ENCODE measurements around the gene MMP24OS.

The MMP24OS gene

DNA sequence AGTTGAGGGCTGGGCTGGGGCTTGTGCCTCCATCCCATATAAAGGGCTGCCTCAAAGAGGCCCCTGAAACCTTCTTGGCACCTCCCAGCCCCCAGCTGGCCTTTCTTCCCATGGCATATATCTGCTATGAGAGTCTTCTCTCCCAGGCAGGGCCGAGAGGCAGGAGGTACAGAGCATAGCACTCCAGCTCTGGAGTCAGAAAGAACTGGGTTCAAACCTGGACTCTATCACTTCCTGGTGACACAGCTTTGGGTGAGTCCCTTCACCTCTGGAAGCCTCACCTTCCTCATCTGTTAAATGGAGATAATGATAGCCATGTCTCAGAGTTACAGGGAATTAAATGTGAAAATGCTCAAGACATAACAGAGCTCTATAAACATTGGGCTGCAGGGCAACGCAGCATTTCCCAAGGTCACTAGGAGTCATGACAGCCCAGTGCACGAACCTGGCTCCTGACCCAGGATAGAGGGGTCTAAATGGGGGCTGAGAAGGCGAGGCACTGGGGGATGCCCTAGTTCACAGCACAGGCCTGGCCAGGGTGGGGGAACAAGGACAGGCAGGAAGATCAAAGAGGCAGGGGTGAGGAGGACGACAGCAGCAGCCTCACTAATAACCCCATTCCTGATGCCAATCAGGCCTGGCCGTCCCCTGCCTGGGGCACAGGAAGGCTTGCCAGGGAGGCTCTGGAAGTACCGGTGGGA, 12.4 kb upstream of the MMP24OS start:
- no peak for DNase-seq

DNA sequence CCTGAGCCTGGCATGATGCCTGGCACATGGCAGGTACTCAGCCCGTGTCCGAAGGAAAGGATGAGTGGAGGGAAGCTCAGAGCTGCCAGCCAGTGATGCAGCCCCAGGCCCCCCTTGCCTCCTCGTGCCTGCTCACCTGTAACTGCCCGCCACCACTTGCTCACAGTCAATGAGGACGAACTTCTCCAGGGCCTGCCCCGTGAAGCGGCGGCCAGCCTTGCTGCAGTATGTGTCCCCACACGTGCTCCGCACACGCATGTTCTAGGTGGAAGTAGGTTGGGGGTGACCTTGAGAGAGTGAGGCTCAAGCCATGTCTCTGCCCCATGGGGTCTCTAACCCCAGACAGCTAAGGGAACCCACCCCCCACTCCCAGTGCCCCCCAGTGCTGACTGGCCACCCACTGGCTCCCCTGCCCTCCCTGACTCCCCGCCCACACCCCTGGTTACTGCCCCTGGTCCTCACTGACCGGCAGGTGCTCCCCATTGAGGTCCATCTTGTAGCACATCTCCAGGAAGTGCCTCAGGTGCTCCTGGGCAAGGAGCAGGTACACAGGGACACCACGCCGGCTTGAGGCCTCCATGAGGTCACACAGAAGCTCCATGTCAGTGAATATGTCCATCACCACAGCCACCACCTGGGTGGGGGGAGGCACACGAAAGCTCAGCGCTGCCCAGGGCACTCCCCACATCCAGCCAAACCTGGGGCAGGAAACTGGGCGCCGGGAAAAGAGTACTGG, 10.6 kb upstream of the MMP24OS start:
- DNase-seq, result no peak

DNA sequence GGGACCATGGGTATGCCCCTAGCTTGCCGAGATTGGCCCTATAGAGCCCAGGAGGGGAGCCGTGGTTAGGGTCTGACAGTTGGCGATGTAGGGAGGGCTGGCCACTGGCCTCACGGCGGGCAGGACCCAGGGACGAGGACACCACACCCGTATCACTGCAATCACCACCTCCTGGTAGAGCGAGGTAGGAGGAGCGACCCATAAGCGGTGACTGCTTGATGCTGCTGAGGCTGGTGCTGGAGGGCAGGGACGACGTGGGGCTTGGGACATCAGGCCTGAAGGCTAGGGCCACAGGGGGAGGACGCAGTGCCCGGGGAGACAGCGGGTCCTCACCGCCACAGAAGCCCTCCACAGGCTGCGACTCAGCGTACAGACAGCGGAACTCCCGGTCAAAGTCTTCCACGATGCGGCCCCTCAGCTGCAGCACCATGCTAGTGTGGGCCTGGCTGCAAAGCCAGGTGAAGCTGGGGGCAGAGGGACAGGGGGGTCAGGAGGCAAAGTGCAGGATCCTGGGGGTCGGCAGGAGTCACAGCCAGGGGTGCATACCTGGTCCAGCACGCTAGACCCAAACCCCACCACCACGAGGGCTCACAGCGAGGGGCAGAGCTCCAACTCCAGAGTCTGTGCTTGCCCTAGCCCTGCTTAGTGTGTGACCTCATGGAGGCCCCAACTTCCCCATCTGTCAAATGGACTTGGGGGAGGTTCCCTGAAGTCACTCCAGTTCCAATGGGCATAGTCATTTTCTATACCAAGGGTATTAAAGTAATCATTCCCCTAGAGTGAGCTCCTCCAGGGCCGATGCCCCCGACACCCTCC, 9.8 kb upstream of the MMP24OS start:
- DNase-seq, result no peak

DNA sequence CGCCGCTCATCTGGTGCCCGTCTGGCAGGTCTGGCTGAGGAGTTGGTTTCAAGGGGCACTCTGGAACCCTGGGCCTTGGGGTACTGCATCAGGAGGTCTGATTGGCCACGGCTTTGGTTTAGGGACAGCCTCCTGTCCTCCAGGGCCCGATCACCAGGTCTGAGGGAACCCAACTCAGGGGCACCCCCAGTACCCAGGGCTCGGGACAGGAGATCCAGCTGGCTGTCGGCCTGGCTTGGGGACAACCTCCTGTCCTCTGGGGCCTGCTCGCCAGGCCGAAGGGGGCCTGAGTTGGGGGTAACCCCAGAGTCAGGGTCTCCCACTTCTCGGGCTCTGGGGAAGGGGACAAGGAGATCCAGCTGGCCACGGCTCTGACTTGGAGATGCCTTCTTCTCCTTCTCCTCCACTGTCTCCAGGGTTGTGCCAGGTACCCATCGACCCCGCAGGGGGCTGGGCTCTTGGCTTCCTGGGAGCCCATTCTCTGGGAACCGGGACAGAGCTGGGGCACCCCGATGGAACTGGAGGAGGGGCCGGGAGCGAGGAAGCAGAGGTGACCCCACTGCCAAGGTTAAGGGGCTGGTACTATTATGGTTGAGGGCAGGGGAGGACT, 9.1 kb upstream of the MMP24OS start:
- DNase-seq, result no peak

DNA sequence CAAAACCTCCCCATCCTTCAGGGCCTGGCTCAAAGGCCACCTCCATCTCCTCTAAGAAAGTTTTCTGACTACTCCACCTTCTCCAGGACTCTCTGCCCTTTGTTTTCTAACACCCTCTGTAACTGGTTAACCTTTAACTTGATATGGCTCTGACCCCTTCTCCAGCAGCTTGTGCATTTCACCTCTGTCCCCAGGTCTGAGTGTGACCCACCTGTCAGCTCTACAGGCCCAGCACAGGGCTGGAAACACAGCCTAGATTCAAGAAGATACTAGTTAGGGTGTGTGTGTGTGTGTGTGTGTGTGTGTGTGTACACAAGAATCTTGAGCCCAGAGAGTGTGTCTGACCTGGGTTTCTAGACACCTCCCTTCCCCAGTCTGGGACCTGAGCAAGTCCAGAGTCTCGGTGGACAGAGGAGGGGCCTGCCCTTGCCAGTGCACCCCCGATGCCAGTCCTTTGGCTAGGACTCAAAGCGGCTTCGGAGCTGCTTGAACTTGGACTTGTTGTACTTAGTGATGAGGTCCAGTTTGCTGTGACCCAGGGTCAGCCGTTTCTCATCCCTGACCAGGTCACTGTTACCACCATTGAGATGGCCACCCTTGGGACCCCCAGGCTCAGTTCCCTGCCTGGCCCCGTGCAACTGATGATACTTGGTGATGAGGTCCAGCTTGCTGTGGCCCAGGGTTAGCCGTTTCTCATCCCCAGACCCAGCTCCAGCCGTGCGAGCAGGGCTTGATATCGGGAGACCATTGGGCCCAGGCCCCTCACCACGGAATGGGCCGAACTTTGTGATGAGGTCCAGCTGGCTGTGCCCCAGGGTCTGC, 8.4 kb upstream of the MMP24OS start:
- DNase-seq, result no peak

DNA sequence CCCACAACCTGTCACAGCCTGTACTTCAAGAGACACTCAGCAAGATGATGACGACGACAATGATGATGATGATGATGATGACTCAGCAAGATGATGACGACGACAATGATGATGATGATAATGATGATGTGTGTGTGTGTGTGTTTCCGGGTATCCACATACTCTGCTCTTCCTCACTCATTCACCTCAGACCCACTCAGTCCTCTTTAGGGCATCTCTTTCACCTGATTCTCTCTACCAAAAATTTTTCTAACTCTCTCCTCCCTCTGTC, 7.8 kb upstream of the MMP24OS start:
- DNase-seq, result no peak

DNA sequence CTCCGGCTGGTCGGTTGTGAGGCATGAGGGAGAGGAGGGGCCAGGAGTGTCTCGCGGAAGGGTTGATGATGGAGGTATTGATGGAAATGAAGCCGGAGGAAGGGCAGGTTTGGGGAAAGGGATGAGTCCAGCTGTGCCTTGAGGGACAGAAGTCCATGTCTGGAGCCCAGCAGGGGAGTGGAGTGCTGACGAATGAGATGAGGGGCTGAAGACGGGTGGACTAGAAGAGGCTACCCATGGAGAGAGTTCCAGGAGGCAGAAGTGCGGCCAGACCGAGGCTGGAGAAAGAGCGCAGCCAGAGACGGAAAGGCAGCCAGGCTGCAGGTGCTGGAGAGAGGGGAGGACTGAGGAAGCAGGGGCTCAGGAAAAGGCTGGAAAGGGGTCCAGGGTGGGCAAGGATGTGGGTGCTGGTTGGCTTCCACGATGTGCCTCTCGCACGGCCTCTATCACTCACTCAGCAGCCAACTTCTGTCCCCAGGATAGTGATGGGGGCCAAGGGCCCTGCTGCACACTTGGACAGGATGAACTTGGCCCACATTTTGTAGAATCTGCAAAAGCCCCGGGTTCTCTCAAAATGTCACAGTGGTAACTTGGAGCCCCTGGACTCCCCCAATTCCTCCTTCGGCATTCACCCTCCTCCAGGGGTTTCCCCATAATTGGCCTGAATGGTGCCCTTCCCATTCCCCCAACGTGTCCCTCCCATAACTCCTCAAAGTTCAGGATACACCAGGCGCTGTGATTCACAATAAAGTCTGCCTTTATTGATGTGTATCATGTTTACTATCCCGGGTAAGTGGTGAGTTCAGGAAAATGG, 7.3 kb upstream of the MMP24OS start:
- DNase-seq, result no peak

DNA sequence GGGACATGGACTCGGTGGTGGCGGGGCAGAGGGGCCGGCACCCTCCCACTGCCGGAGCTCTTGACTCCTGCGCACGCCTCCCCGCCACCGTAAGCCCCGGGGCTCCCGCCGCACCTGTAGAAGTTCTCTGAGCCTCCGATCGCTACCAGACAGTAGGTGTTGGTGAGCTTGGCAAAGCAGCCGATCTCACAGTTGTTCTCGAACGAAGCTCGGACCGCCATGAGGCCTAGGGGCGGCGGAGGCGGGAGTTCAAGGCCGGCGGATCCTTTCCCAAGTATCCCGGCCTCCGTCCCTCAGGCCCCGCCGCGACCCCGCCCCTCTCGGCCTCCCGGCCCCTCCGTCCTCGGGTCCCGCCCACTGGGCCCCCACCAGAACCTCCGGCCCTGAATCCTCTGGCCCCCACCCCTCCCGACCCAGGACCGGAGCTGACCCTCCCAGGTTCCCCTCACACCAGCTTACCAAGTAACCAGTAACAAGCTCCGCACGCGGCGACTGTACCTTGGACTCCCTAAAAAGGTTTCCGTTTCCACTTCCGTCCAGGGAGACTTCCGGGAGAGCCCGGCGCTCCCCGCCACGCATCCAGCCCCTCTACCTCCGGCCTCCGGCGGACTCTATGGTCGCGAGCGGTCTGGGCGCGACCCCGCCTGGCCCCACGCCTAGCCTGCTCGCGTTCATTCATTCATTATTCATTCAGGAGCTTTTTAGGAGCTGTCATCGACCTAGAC, 6.5 kb upstream of the MMP24OS start, which contains the start of gene EIF6:
Gene EIF6, minus strand, starts transcription at position 506 of the 725 bp plus-strand sequence. Its CDS starts 285 bp downstream, at position 221.
- peak; percentile 73 for DNase-seq

DNA sequence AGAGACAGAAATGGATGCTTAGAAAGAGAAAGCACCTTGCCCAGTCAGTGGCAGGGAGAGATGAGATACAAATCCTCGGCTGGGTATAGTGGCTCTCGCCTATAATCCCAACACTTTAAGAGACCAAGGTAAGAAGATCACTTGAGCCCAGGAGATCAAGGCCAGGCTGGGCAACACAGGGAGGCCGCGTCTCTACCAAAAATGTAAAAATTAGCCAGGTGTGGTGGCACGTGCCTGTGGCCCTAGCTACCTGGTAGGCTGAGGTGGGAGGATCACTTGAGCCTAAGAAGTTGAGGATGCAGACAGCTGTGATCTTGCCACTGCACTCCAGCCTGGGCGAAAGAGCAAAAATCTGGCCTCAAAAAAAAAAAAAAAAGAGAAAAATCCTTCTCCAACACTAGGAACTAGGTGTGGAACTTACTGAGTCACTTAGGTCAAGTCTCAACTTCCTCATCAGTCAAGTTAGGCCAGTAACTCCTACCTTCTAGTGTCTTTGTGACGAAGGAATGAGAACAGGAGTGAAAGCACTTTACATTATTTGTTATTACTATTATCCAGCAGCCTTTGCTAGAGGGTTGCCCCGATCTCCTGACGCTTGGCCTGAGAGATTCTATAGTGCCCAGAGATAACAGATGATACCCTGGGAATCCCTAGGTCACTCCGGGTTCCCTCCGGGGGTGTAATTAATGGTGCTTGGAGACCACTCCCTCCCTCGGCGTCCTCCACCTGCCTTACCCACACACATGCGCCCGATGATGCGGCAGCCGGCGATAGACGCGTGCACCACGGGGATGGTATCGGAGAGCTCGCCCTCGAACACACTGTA, 5.7 kb upstream of the MMP24OS start:
- peak; percentile 24 for DNase-seq

DNA sequence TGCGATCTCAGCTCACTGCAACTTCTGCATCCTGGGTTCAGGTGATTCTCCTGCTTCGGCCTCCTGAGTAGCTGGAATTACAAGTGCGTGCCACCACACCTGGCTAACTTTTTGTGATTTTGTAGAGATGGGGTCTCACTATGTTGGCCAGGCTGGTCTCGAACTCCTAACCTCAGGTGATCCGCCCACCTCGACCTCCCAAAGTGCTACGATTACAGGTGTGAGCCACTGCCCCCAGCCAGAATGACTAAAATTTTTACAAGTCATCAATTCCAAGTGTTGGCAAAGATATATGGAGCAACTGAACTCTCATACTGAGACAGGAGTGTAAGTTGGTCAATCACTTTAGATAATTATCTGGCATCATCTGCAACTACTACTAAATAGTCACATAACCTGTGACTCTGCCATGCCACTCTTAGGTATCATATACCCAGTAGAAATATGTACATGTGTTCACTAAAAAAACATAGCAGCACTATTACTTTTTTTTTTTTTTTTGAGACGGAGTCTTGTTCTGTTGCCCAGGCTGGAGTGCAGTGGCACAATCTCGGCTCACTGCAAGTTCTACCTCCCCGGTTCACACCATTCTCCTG, 3.7 kb upstream of the MMP24OS start:
- DNase-seq, result no peak

DNA sequence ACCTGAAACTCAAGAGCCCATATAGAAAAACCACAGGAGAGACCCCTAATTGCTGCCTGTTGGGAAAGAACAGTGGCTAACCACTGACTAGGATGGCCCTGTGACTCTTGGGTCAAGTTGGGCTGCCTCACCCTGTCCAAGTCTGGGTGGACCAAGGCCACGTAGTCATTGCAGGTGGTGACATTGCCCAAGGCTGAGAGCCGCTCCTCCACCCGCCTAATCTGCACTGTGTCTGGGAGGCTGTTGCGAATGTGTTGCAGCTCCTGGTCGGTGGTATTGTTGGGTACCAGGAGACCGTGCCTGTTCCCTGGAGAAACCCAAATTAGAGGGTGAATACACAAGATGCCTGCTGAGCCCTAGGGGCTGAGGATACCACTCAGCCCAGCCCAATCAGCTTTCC, 2.6 kb upstream of the MMP24OS start:
- DNase-seq, result no peak

DNA sequence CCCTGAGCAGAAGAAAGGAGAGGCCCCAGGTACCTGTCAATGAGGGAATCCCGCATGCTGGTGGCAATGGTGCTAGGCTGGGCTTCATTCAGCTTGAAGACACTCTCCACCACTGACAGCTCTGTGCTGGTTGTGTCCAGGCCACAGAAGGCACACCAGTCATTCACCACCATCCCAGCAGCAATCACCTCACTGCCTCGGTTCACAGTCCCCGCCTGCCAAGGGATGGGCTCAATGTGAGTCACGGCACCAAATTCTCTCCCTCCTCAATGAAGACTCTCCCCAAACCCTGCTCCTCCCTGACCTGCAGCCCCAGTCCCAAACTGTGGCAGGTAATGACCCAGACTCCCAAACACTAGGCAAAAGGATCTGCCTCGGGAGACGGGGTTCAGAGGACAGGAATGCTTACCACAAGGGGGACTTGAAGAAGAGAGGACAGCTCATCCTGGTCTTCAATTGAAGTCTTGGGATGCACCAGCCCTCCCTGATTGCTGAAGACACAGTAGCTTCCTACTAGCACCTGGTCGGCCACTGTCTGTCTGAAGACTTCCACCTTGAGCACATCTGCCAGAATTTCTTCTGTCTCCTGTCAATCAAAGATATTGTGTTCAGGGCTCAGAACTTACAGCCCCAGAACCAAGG, 1.7 kb upstream of the MMP24OS start:
- DNase-seq, result no peak

DNA sequence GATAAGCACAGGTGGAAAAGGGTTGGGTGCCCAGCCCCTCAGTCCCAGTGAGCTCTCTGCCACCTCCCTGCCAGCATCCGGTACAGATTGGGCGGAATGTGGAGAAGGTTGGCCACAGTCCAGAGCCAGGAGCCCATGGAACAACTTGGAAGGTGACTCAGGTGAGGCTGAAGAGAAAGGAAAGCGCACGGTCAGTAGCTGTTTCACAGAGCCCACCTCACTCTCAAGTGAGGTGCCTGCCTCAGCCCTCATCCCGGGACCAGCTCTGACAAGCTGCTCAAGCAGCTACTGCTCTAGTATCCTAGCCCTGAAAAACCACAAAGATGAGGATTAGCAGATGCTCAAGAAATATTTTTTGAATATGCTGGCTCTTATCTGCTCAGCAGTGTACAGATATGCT, 1.1 kb upstream of the MMP24OS start:
- no peak for DNase-seq

DNA sequence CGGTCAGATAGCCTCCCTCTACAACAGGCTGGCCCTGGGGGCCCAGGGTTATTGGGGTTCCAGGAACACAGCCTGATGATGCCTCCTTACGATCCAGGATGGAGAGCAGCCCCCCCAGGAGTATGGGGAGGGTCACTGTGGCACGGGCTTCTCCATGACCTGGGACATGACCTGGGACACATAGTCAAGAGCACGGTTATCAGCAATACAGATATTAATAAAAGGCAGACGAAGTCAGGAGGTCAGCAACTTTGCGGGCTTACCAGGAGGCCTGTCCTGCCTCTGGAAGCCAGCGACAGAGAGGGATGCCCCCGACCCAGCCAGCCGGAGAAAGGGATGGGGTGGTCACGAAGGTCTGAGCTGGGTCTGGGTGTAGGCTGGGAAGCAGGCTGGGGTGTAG, 795 bp downstream of the MMP24OS start:
- no peak for DNase-seq

DNA sequence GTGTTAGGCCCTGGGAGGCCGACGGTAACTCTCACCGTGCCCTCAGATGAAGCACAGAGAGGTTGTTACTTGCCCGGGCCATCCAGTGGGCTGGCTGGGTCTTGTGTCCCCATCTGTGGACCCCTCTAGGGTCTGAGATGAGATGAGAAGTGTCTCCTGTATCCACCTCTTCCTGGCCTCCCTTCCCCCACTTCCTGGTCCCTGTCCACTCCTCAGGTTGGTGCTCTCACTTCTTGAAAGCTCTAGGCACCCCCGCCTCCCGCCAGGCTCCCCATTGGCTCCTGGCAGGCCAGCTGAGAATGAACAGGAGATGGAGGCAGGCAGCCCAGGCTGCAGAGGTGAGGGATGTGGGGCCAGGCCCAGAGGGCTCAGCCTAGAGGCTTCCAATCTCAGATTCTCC, 1.5 kb downstream of the MMP24OS start:
- DNase-seq, result no peak

DNA sequence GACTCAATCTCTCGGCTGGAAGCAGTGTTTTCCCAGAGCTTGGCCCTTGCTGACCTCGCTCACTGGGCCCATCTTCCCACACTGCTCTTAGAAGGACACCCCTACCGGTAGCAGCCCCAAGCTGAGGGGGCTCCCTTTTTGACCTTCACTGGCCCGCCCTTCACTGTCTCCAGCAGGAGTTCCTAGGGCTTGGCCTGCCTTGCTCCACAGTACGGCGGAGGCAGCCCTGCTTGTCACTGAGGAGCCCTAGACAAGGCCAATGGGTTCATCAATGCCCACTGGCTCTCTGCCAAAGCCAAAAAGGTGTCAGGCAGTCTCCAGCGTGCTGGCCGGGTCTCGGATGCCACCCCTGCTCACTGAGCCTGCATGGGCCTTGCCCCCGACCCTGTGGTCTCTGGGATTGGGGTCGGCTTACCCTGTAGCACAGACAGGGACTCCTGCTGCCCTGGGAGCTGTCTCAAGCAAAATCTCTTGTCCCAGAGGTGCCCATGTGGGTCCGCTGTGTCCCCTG, 2.1 kb downstream of the MMP24OS start:
- DNase-seq, result no peak

DNA sequence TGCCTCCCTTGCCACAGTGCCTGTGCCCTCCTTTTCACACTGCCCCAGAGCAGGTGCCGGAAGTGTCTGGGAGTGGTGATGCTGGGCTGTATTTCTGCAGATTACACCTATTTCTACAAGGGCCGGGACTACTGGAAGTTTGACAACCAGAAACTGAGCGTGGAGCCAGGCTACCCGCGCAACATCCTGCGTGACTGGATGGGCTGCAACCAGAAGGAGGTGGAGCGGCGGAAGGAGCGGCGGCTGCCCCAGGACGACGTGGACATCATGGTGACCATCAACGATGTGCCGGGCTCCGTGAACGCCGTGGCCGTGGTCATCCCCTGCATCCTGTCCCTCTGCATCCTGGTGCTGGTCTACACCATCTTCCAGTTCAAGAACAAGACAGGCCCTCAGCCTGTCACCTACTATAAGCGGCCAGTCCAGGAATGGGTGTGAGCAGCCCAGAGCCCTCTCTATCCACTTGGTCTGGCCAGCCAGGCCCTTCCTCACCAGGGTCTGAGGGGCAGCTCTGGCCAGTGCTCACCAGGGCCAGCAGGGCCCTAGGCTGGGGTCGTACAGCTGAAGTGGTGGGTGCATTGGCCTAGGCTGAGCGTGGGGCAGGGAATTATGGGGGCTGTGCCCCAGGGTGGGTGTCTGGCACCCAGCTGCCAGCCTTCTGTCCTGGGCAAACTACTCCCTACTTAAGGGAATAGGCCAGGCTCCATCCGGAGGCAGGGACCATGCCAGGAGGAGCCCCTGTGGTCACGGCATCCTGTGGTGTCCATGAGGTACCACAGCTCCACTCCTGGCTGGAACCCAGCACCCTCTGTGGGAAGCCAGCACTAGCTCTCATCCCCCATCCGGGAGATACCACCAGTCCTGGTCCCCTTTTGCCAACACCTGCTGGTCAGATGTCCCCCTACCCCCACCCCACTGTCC, 3.5 kb downstream of the MMP24OS start:
- no peak for DNase-seq
